NCI-H524 treated with DMSO at 0.1 percent for 48 hours (cell line): Measurements from ENCODE around the gene ARID3B.
"Not testable (repeated sequence)": the region's sequence is repeated elsewhere in the genome, so short reads cannot be mapped to it uniquely, and the experiment has no call there.

Experiments used
- DNase-seq: peaks from one replicate; lab custom pipeline; 2025; lab: John Stamatoyannopoulos, UW

ARID3B gene

DNA sequence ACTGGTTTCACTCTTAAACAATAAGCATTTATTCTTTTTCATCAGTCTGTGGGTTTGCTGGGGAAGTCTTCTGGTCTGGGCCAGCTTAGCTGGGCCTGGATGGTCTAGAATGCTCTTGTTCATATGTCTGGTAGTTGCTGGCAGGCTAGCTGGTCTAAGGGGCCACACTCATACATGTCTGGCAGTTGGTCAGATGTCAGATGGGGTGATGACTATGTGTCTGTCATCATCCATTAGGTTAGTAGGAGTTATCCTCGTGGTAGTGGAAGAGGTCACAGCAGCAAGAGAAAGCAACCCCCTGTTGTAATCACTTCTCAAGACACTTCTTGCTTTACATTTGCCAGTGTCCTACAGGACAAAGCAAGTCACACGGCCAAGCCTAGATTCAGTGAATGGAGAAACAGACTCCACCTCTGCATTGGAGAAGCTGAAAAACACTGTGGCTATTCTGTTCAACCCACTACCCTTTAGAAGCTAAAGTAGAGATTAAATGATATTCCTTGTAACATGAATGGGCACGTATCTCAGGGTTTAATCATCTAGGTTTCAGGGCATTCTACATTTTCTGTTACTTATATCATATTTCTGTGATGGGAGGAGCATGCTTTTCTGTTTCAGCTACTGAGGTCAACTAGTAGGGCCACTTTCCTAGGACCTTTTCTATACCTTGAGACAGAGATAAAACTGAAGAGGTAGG lies 5.5 kb upstream of the ARID3B start:
- no peak for DNase-seq

DNA sequence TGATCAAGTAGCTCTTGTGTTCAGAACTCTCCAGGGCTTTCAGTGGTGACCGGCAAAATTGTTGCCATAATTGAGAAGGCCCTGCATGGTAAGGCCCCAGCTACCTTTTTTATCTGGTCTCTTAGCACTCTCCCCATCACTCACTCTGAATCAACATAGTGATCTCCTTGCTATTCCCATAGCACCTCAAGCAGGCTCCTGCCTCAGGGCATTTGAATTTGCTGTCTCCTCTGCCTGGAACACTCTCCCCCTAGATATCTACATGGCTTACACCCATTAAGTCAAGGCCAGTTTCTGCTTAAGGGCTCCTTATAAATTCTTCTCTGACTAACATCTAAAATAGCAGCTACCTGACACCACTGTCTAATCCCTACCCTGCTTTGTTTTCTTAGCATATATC lies 3.3 kb upstream of the ARID3B start:
- DNase-seq, result no peak

DNA sequence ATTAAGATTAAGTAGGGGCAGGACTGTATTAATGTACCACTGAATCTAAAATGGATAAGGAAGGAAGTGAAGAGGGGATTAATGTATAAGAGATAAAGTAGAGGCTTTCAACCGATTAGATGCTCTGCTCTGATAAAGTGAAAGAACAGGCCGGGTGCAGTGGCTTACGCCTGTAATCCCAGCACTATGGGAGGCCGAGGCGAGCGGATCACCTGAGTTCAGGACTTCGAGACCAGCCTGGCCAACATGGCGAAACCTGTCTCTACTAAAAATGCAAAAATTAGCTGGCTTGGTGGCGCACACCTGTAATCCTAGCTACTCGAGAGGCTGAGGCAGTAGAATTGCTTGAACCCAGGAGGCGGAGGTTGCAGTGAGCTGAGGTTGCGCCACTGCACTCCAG lies 1.5 kb upstream of the ARID3B start:
- DNase-seq, result not testable (repeated sequence)

DNA sequence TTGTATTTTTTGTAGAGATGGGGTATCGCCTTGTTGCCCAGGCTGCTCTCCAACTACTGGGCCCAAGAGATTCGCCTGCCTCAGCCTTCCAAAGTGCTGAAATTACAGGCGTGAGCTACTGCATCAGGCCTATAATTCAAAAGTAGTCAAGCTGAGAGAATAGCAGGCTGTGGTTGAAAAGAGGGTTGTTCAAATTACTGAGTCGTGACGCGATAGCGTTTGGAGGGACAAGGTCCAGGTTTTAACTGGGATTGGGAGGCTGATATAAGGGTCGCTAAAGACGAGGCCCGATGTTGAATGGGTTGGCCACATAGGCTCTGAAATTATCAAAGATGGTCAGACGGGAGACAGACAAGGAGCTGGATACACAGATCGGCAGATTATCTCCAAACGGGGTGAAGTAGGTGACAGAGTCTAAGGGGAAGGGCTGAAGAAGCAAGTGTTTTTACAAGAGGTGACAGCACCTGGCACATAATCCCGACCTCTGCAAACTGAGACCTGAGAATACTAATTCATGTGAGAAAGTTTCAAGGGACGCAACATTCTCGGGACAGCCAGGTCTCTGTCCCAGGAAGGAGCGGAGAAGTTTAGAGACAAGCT lies 759 bp upstream of the ARID3B start:
- no peak for DNase-seq

DNA sequence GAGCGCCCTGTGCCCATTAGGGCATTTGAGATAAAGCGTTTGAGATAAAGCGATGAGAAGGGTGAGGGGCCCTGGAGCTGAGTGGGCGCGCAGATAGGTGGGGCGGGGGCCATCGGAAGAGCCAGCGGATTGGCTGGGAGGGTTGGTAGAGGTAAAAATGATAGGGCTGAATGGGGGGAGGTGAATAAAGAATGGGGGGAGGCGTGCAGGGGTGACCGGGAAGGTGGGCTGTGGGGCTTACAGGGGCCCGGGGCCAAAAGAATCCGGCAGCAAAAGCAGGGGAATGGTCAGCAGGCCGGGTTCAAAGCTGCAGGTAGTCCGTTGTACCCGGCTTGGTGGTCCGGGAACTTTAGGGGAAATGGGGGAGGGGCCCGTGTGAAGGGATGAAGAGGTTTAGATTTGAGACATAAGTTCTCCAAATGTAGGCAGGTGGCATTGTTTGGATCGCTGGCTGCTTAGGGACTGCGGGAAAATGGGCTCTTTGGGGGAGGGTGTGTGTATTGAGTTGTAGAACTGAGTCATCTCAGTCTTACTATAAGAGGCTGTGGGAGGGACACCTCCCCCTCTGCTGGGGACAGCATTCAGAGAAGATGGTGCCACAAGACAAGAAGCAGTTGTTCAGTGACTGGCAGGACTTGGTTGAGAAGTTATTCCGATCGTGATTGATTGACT lies 610 bp downstream of the ARID3B start:
- DNase-seq, result peak; percentile 29

DNA sequence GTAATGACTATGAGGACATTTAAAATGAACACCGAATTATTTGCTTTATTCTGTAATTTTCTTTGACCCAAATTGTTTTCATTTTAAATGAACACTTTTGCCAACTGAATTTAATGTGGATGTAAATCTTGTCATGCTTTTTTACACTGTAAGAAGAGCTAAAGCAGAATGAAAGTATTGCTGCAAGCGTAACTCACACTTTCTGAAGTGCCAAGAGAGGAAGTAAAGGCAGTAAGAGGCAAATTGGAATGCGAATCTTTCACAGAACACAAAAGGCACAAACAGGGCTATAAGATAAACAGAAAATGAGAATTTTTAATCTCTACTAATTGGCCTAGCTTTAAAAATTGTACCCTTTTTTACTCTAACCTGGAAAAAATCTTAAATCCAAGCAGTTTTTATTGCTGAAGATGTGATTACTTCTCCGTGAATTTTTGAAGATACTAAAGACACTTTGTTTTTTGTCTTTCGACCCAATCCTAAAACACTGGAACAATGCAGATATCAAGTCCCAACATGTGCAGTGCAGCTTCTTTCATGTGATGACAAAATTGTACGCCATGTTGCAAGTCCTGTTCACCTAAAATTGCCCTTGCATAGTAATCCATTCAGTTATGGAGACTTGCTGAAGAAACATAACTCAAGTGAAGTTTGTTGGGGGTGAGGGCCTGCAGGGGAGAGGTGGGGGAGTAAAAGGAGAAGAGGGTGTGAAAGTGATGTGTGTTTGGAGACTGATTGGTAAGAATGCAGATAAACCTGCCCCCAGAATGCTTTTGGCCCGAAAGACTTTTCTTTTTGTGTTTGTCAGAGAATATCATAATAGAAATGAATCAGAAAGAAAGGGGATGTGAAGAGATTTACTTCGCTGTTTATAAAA lies 1.4 kb downstream of the ARID3B start:
- DNase-seq, result no peak

DNA sequence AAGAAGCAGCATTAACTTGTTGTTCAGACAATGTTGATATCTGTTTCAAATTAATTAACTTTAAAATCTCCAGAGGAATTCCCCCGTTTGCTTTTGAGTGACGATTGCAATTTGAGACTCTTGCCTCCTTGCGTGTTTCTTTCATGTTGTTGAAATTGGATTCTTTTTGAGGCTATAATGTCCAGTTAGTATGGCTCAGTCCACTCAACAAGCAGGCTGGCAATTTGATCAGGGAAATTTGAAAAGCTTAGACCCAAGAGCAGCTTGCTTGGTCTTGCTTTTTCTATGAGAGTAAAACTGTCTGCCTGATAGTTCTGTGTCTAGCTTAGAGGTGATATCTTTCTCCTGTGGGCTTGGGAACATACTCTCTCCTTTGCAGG lies 2.0 kb downstream of the ARID3B start:
- DNase-seq, result no peak

DNA sequence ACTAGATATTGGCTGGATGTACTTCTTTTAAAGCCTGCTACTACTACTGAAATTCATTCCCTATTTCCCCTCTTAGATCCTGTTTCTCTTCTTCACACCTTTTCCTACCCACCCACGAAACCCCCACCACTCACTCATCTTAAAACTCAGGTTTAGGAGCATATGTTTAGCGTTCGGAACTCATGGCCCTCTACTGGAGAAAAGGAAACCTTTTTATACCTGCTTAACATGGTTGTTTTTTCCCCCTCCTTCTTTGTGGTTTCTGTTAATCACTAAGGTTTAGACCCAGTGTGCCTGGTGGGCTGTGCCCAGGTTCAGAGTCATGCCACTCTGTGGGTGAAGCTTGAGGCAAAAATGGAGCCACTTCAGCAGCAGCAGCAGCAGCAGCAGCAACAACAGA lies 2.6 kb downstream of the ARID3B start:
- DNase-seq, result no peak

DNA sequence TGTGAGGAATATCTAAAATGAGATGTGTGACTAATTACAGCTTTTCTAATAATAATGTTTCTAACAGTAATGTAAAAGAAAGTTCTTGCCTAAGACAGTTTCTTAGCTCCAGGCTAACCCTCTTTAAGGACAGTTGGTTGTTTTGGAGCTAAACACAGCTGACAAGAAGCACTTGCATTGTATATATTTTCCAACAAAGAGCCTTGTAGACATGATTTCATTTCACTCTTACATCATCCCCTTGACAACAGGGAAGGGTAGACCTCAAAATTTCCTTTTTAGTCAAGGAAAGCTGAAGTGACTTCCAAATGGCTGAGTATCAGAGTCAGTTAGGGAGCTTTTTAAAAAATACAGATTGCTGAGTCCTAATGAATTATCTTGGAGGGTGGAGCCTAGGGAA lies 4.1 kb downstream of the ARID3B start:
- DNase-seq, result no peak

DNA sequence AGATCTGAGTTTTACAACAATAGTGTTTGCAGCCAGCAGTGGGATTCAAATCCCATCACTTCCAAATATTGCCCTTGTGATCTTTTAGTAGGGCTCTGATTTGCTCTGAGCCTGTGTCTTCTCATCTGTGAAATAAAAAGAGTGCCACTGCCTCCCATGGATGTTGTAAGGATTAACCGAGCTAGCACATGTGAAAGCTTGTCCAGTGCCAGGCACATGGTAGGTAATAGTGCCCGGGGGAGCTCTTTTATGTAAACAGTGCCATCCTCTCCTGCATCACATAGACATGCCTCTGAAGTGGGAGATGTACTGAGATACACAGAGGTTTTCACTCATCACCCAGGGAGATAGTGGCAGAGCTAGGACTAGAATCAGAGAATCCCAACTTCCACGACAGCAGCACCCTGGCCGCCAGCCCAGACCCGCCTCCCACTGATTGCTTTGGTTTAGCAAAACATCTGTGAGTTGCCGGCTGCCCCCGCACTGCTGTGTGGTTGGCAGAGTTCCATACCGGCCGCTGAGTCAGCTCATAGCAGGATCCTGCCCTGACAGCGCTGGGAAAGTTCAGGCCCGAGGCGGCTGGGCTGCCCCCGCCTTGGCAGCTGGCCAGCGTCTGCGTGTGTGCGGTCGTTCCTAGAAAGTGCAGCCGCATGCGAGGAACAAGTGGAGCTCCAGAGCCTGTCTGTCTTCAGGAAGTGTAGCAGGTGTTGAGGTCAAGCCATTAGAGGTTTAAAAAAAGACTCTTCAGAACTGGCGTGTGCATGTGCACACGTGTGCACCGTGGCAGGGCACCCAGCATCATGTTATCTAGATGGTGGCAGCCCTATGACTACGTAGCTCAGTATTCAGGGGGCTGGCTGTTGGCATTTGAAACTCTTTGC lies 5.0 kb downstream of the ARID3B start:
- DNase-seq, result peak; percentile 100

DNA sequence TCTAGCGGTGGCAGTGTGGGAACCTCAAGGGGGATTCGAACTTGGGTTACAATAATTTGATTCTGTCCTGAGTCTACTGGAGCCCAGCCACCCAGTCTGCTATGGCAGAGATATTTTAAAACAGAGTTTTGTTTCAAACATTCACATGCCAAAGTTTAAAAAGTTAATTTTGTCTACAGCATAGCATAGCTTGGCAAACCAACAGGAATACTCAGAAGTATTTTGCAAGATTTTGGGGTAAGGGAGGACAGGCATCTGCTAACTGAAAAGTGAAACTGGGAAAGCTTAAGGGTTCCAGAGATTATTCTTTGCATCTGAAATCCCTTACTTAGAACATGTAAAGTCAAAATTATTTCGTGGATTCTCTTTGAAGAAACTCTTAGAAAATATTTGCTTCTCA lies 6.6 kb downstream of the ARID3B start:
- no peak for DNase-seq

DNA sequence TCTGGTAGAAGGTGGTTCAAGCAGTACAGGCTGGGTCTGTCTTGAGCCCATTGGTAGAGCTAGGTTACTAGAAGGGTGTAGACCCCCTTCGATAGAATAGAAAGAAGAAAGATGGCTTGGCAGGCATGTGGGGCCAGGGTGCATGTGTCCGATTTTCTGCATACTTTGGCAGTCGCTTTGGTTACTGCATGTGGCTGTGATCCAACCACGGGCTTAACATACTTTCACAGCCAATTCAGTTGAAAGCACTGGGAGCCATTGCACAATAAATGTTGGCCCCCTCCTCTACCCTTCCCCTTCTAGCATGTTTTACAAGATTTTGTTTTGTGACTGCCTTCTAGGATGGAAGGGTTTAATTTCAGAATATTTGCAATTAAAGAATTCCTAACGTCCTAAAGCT lies 7.2 kb downstream of the ARID3B start:
- DNase-seq, result no peak

DNA sequence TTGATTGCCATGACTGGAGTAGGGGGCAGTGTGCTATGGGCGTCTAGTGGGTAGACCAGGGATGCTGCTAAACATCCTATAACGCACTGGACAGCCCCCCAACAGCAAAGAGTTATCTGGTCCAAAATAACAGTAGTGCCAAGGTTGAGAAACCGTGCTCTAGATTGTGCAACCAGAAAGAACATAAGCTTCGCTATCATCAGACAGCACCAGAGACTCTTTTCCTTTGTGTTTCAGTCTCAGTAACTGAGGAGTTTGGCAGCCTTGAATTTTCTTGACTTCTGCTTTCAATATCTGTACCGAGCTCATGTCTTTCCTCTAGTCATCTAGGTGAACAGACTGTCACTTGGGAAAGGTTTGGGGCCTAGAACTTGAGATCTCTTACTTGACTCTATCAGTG lies 8.8 kb downstream of the ARID3B start:
- no peak for DNase-seq

DNA sequence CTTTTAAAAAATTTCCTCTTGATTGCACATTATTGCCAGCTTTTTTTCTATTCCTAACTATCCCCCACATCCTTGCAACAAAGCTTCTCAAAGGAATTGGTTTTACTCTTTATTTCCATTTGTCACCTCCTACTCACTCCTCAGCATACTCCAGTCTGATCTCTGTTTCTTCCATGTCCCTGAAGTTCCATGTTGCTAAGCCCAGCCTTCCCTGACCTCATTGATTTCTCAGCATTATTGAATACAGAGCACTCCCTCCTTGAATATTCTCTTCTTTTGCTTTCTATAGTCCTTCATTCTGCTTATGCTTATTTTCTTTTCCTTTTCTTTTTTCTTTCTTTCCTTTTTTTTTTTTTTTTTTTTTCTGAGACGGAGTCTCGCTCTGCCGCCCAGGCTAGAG lies 10.7 kb downstream of the ARID3B start:
- DNase-seq, result no peak

DNA sequence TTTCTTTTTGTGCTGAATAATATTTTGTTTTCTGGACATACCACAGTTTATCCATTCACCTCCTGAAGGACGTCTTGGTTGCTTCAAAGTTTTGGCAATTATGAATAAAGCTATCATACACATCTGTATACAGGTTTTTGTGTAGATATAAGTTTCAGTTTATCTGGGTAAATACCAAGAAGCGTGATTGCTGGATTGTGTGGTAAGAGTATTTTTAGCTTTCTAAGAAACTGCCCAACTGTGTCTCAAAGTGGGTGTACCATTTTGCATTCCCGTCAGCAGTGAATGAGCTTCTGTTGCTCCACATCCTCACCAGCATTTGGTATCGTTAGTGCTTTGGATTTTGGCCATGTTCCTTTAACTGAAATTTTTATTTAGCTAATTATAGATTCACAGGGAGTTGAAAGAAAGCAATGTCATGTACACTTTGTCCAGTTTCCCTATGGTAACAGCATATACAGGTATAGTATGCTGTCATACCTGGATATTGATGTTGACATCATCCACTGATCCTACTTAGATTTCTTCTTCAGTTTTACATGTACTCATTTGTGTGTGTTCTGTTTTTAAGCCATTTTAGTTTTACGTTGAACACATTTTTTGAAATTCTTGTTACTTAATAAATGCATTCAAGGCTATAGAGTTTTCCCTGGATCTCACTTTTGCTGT lies 11.9 kb downstream of the ARID3B start:
- DNase-seq, result no peak

DNA sequence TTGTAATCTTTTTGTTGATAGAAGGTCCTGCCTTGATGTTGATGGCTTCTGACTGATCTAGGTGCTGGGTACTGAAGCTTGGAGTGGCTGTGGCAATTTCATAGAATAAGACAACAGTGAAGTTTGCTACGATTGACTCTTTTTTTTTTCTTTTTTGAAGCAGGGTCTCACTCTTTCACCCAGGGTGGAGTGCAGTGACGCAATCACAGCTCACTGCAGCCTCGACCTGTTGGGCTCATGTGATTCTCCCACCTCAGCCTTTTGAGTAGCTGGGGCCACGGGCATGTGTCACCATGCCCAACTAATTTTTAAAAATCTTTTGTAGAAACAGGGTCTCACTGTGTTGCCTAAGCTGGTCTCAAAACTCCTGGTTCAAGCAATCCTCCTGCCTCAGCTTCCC lies 14.2 kb downstream of the ARID3B start:
- no peak for DNase-seq

DNA sequence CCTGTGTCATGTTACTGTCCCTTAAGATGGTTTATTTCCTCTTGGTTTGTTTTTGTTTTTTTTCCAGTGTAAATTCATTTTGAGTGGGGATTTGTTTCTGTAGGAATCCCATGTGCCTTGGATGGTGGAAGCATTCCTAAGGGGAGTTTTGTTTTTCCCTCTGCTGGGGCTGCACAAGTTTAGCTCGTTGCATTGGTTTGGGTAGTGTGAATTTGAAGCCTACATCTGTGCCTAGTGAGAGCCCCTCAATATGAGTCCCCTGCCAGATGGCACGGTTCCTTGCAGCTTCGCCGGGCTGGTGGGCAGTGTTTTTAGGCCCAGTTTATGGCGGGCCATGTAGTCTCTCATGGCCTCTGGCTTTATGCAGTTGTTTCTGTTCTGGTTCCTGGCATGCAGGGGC lies 17.7 kb downstream of the ARID3B start:
- DNase-seq, result peak; percentile 51

DNA sequence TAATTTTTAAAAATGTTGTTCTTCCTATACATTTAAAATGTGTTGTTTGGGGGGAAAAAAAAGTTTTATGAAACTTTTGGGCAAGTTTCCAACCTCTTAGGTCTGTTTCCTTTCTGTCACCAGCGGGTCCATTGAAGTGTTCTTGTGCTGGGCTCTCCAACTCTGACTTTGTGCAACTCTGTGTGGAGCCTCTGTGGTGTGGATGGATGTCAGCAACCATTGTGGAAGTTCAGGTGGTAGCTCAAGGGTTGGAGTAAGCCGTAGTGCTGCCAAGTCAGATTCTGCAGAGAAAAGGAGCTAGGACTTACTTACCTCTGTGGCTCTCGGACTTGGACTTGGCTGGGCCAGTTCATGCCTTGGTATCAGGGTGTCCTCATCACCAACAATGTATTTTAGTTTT lies 22.4 kb downstream of the ARID3B start:
- DNase-seq, result no peak

DNA sequence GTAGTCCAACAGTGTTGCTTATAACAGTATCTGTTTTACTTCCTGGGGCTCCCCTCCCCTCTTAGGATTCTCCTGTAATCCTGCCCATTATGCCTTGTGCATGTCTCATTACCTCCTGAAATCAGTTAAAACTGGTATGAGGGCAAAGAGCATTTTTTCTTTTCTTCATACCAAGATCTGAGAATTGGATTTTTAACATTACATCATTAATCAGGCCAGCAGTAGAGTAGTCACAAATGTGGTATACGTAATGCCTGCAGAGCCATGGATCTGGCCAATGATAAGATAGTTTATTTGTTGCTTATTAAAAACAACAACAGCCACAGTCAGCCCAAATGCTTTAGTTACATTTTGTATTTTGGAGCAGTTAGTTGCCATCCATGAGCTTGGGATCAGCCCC lies 23.2 kb downstream of the ARID3B start:
- DNase-seq, result no peak

DNA sequence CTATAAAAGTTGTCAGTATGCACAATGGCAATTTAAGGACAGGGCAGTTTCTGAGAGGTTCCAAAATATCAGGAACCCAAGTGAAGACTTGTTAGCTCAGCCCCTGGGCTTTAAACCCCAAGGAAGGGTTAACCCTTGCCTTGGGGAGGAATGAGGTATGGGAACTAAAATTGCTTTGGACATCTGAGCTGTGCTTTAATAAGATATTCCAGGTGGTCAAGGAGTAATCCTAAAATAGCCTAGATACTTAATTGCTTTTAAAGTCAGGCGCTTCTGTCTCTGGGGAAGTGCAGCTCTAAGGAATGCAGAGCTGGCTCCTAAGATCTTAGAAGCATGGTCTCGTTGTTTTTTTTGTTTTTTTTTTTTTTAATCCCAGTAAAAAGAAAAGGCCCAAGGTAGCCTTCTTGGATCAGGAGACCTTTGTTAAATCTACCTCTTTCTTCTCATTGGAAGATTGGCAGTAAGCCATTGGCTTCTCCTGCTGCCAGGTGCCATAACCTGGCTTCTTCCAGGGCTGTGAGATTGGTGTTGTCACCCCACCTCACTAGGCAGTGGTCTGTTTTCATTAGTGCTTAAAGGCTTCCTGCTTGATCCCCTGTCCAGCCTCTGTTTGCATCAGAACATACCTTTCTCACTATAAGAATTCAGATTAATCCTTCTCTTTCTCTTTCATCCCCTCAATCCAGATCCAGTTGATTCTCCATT lies 24.5 kb downstream of the ARID3B start:
- DNase-seq, result peak; percentile 79
